ENCODE results near the gene METTL16. TPM values are rescaled to one million over a fixed set of nuclear protein-coding genes. Genes with fewer than 3 reads are reported as not detected.
"Not testable (repeated sequence)": the region's sequence is repeated elsewhere in the genome, so short reads cannot be mapped to it uniquely, and the experiment has no call there.

Gene METTL16
- total and polyA plus RNA-seq, 2 experiments from 2014 or later: 12.0 to 14.4 TPM

- Histone ChIP-seq H3K27me3 (replicated peaks; ENCODE audit: insufficient read depth) (no peaks in the 10 kb centered on the region), H3K9me3 (ENCODE audit: low read depth) (no peaks in the 10 kb centered on the region), H3K4me3 (no peak overlapping the region), H3F3A (ENCODE audit: insufficient read depth) (no peaks in the 10 kb centered on the region), H2AFZ (no peak overlapping the region), H3K27ac (no peak overlapping the region), H3K9ac (no peak overlapping the region), H3K36me3 (ENCODE audit: low read depth) (no peaks in the 10 kb centered on the region), H3K4me2 (ENCODE audit: unreplicated experiment) (no peak overlapping the region), H3K79me2 (ENCODE audit: insufficient read depth) (no peaks in the 10 kb centered on the region), H3K4me1 (ENCODE audit: insufficient read depth) (no peaks in the 10 kb centered on the region), H4K20me1 (ENCODE audit: insufficient read depth) (no peaks in the 10 kb centered on the region), H3K9me2 (ENCODE audit: insufficient read depth) (no peaks in the 10 kb centered on the region)
- WGBS, 2 experiments (ENCODE audit: low coverage in 1 of 2, low lambda C conversion rate in 2 of 2, missing lambda C conversion rate in 2 of 2): 50 to 60% methylated on average over 2 of the region's 2 CpGs
- TF ChIP-seq EZH2phosphoT487 (IDR thresholded peaks at IDR 0.05; ENCODE audit: insufficient read depth, low read depth): no peak
- no peak for TF ChIP-seq EZH2 (IDR thresholded peaks at IDR 0.05; ENCODE audit: insufficient read depth, poor library complexity, severe bottlenecking)
- in situ Hi-C loops (cut with MboI): no loop called here
- DNase-seq: peak; percentile 21
Measured at GRCh38 chr17:2449486-2449885, 62.2 kb downstream of the METTL16 start.

- H3K9me2 ChIP-seq (ENCODE audit: insufficient read depth); in situ Hi-C loops (cut with MboI); H3K4me1 ChIP-seq (ENCODE audit: insufficient read depth); DNase-seq; H3K79me2 ChIP-seq (ENCODE audit: insufficient read depth); H3F3A ChIP-seq (ENCODE audit: insufficient read depth); H4K20me1 ChIP-seq (ENCODE audit: insufficient read depth); H3K9me3 ChIP-seq (ENCODE audit: low read depth); H2AFZ ChIP-seq; H3K9ac ChIP-seq; H3K27ac ChIP-seq; H3K4me3 ChIP-seq; H3K27me3 ChIP-seq (replicated peaks; ENCODE audit: insufficient read depth); H3K36me3 ChIP-seq (ENCODE audit: low read depth); H3K4me2 ChIP-seq (ENCODE audit: unreplicated experiment): not testable (repeated sequence)
- WGBS, 2 experiments (ENCODE audit: low coverage in 1 of 2, low lambda C conversion rate in 2 of 2, missing lambda C conversion rate in 2 of 2): no CpG with 5 or more reads among the region's 29 CpGs
Measured at GRCh38 chr17:2447479-2447878, 64.2 kb downstream of the METTL16 start.

GRCh38 chr17:2445638-2446037 lies 66.0 kb downstream of the METTL16 start:
- no peak overlapping the region for H2AFZ ChIP-seq
- in situ Hi-C loops (cut with MboI): no loop called here
- no peaks in the 10 kb centered on the region for H3K9me2 ChIP-seq (ENCODE audit: insufficient read depth)
- H4K20me1 ChIP-seq (ENCODE audit: insufficient read depth): no peaks in the 10 kb centered on the region
- 0 out of 2 replicates have a peak, but pooled peaks cover under 1% of the 10 kb centered on the region for H3K36me3 ChIP-seq (ENCODE audit: low read depth)
- 88 to 91% methylated on average over 1 of the region's 1 CpG for WGBS, 2 experiments (ENCODE audit: low coverage in 1 of 2, low lambda C conversion rate in 2 of 2, missing lambda C conversion rate in 2 of 2)
- H3K9me3 ChIP-seq (ENCODE audit: low read depth): no peaks in the 10 kb centered on the region
- no peak overlapping the region for H3K4me3 ChIP-seq
- no peak overlapping the region for H3K4me2 ChIP-seq (ENCODE audit: unreplicated experiment)
- no peaks in the 10 kb centered on the region for H3K27me3 ChIP-seq (replicated peaks; ENCODE audit: insufficient read depth)
- H3K79me2 ChIP-seq (ENCODE audit: insufficient read depth): no peaks in the 10 kb centered on the region
- H3K27ac ChIP-seq: no peak overlapping the region
- peaks cover 7% of the 10 kb centered on the region; the same call in 1 of the 2 replicates for H3F3A ChIP-seq (ENCODE audit: insufficient read depth)
- no peak for DNase-seq
- no peaks in the 10 kb centered on the region for H3K4me1 ChIP-seq (ENCODE audit: insufficient read depth)
- TF ChIP-seq EZH2phosphoT487 (IDR thresholded peaks at IDR 0.05; ENCODE audit: insufficient read depth, low read depth) (no peak), EZH2 (IDR thresholded peaks at IDR 0.05; ENCODE audit: insufficient read depth, poor library complexity, severe bottlenecking) (no peak)
- no peak overlapping the region for H3K9ac ChIP-seq

- no peak overlapping the region for H3K4me3 ChIP-seq
- no peaks in the 10 kb centered on the region for H3K9me3 ChIP-seq (ENCODE audit: low read depth)
- H3K9ac ChIP-seq: no peak overlapping the region
- H3K27me3 ChIP-seq (replicated peaks; ENCODE audit: insufficient read depth): no peaks in the 10 kb centered on the region
- no peak overlapping the region for H3K4me2 ChIP-seq (ENCODE audit: unreplicated experiment)
- peak; percentile 22 for DNase-seq
- H3K79me2 ChIP-seq (ENCODE audit: insufficient read depth): no peaks in the 10 kb centered on the region
- H3K36me3 ChIP-seq (ENCODE audit: low read depth): 0 out of 2 replicates have a peak, but pooled peaks cover 3% of the 10 kb centered on the region
- in situ Hi-C loops (cut with MboI): no loop called here
- TF ChIP-seq EZH2phosphoT487 (IDR thresholded peaks at IDR 0.05; ENCODE audit: insufficient read depth, low read depth) (no peak), EZH2 (IDR thresholded peaks at IDR 0.05; ENCODE audit: insufficient read depth, poor library complexity, severe bottlenecking) (no peak)
- no peaks in the 10 kb centered on the region for H4K20me1 ChIP-seq (ENCODE audit: insufficient read depth)
- no peak overlapping the region for H2AFZ ChIP-seq
- WGBS, 2 experiments (ENCODE audit: low coverage in 1 of 2, low lambda C conversion rate in 2 of 2, missing lambda C conversion rate in 2 of 2): 95% methylated on average over 8 of the region's 8 CpGs
- H3K9me2 ChIP-seq (ENCODE audit: insufficient read depth): no peaks in the 10 kb centered on the region
- no peak overlapping the region for H3K27ac ChIP-seq
- no peaks in the 10 kb centered on the region; the same call in 1 of the 2 replicates for H3K4me1 ChIP-seq (ENCODE audit: insufficient read depth)
- peaks cover 7% of the 10 kb centered on the region; the same call in 1 of the 2 replicates for H3F3A ChIP-seq (ENCODE audit: insufficient read depth)
Measured at GRCh38 chr17:2444382-2444781, 67.3 kb downstream of the METTL16 start.

GRCh38 chr17:2442166-2442565 lies 69.5 kb downstream of the METTL16 start:
- H3K4me3 ChIP-seq: no peak overlapping the region
- H3K79me2 ChIP-seq (ENCODE audit: insufficient read depth): no peaks in the 10 kb centered on the region
- in situ Hi-C loops (cut with MboI): no loop called here
- no peaks in the 10 kb centered on the region; the same call in 1 of the 2 replicates for H3K4me1 ChIP-seq (ENCODE audit: insufficient read depth)
- peaks cover 7% of the 10 kb centered on the region; the same call in 1 of the 2 replicates for H3F3A ChIP-seq (ENCODE audit: insufficient read depth)
- 0 out of 2 replicates have a peak, but pooled peaks cover 3% of the 10 kb centered on the region for H3K36me3 ChIP-seq (ENCODE audit: low read depth)
- H3K9ac ChIP-seq: no peak overlapping the region
- no peak overlapping the region for H3K4me2 ChIP-seq (ENCODE audit: unreplicated experiment)
- no peak overlapping the region for H2AFZ ChIP-seq
- no peak overlapping the region for H3K27ac ChIP-seq
- H4K20me1 ChIP-seq (ENCODE audit: insufficient read depth): no peaks in the 10 kb centered on the region
- no peak for TF ChIP-seq EZH2 (IDR thresholded peaks at IDR 0.05; ENCODE audit: insufficient read depth, poor library complexity, severe bottlenecking)
- TF ChIP-seq EZH2phosphoT487 (IDR thresholded peaks at IDR 0.05; ENCODE audit: insufficient read depth, low read depth): no peak
- no peak for DNase-seq
- 39 to 41% methylated on average over 3 of the region's 3 CpGs for WGBS, 2 experiments (ENCODE audit: low coverage in 1 of 2, low lambda C conversion rate in 2 of 2, missing lambda C conversion rate in 2 of 2)
- no peaks in the 10 kb centered on the region for H3K9me2 ChIP-seq (ENCODE audit: insufficient read depth)
- no peaks in the 10 kb centered on the region for H3K27me3 ChIP-seq (replicated peaks; ENCODE audit: insufficient read depth)
- H3K9me3 ChIP-seq (ENCODE audit: low read depth): no peaks in the 10 kb centered on the region
